GM19372 (cell line): ENCODE results near the gene TNFRSF13B.
"Not testable (repeated sequence)": the region's sequence is repeated elsewhere in the genome, so short reads cannot be mapped to it uniquely, and the experiment has no call there.

Experiments
- ATAC-seq: cut with Tn5 transposase; IDR thresholded peaks from one replicate; pipeline ENCODE4 v1.9.1; 2021; ENCODE audit warnings: mild to moderate bottlenecking, low read depth, moderate library complexity; ENCODE audit not compliant: unreplicated experiment

The TNFRSF13B gene

DNA sequence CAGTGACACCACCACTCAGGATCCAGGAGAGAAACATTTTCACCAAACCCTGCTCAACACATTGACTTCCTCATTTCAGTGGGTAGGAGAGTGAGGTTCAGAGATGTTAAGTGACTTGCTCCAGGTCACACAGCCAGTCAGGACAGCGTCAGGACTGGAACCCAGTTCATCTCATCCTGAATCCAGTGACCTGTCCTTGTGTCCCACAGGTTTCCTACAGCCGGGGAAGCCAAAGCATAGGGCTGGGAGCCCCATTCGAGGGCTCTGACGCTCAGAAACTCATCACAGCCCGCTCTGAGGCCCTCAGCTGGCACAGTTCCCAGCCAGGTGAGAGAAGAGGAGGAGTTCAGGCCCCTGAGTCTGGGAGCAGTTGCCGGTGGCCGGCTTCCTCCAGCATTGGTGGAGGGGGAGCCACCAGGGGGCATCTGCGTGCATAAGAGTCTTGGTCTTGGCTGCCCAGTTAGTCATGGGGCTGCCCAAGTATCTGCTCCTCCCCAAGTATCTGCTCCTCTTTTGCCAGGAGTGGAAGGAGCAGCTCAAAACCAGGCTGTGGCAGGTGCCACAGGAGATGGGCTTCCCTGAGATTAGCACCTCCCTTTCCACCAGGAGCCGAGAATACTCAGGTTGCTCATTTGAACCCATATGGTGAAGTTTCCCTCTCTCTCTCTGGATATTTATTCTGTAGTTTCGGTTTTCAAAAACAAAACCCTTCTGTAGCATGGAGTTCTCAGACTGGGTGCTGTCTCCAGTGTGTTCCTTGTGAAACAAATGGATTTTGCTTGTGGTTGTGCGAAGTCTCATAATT, 56.0 kb downstream of the TNFRSF13B start:
- ATAC-seq: no peak

DNA sequence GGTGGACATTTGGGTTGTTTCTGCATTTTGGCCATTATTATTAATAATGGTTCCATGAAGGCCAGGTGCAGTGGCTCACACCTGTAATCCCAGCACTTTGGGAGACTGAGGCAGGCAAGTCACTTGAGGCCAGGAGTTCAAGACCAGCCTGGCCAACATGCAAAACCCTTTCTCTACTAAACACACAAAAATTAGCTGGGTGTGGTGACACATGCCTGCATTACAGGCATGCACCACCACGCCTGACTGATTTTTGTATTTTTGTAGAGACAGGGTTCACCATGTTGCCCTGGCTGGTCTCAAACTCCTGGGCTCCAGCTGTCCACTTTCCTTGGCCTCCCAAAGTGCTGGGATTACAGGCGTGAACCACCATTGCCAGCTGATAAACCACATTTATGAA, 58.5 kb downstream of the TNFRSF13B start:
- no peak for ATAC-seq

DNA sequence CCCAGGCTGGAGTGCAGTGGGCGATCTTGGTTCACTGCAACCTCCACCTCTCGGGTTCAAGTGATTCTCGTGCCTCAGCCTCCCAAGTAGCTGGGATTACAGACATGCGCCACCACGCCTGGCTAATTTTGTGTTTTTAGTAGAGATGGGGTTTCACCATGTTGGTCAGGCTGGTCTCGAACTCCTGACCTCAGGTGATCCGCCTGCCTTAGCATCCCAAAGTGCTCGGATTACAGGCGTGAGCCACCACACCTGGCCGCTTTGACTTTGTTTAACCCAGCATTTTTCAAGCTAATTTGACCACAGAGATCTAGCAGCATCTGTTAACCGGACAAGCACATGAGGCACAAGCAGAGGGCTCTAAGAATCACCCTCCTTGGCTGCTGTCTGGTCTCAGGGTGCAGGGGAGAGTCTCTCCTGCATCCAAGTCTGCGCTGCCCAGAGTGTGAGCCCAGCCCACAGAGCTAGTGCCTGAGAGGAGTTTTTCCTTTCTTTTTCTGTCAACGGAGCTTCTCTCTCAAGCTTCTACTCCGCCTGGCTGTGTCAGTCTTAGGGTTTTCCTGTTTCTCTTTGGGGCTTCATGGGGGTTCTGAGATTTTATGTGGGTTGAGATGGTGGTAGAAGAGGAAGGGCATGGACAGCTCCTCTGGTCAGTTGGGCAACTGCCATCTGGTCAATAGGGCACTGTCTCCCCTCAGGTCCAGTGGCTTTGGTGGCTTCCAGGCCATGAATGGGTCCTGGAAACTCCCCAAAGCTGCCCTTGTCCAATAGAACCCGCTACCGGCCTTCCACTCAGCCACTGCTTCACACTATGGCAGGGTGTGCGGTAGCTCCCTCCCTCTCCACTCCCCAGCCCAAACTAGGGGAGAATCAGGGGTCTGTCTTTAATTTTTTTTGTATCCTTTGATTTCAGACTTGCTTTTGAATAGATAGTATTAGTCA, 59.6 kb downstream of the TNFRSF13B start:
- ATAC-seq: no peak

DNA sequence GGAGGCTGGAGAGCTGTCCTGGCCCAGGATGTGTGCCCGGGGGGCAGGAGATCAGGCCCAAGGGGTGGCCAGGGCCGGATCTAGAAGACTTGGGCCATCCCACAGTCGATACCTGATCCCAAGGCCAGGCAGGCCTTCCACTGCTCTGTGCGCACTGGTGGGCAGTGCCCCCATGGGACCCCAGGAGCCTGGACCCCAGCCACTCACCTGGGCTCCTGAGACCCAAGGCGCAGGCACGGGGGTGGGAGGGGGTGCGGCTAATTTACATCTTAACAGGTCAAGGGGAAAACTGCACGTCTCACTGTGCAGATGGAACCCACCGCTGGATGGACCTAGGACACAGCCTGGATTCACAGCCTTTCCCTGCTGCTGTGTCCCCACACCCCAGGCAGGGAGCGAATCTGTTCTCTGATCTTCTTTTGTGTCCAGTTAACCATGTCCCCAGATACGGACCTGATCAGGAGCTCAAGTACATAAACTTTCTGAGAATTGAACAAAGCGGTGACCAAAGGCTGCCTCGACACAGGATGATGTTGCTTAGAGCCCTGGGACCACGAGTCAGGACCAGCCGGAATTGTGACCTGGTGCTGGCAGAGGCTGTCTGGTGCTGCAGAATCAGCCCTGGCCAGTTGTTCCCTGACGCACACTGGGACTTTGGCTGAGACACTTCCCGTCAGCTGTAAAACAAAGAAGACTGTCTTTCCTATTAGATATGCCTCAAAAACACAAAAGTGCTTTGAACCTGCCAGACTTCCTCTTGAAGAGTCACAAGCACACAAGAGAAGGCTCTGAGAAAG, 60.6 kb downstream of the TNFRSF13B start:
- no peak for ATAC-seq

DNA sequence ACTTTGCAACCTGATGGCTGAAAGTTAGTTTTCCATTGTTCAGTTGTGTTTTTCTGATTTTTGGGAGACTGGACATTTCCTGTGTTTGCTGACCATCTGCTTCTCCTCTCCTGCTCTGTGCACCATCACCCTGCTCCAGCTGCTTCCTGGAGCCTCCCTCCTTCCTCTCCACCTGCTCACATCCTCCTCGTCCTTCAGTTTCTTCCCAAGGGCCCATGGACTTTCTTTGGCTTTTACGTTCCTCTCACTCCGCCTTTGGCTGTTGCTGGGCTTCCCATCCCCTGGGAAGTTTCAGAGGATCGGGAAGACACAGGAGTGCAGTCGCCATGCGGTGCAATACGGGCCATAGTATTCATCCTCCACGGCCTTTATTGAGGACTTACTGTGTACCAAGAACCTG, 61.6 kb downstream of the TNFRSF13B start:
- no peak for ATAC-seq

DNA sequence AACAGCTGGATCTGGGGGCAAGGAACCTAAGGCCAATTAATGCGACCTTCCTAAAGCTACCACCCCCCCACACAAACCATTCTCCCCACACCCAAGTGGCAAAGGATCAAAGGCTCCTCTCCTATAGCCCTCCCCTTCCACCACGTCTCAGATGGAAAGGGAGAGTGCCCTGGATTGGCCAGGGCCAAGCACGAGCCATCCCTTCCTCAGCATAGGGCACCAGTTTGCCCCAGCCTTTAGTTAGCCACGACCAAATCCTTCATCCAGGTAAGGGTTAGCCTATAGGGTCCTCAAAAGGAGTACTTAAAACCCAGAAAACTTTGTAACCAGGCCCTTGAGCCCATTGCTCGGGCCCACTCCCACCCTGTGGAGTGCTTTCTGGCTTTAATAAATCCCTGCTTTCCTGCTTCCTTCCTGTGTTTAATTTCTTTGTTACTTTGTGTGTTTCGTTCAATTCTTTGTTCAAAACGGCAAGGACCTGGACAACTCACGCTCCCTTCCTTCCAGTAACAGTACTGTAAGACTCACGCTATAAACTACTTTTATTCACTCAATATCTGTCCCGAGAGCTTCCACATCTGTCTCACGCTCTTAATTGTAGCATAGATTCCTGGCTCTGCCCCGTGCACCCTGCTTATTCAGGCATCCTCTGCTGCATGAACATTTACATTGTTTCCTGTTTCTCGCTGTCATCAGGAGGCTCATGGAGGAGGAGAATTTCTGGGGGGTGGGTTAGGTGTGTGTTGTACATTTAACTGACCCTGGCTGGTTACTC, 62.3 kb downstream of the TNFRSF13B start:
- no peak for ATAC-seq

DNA sequence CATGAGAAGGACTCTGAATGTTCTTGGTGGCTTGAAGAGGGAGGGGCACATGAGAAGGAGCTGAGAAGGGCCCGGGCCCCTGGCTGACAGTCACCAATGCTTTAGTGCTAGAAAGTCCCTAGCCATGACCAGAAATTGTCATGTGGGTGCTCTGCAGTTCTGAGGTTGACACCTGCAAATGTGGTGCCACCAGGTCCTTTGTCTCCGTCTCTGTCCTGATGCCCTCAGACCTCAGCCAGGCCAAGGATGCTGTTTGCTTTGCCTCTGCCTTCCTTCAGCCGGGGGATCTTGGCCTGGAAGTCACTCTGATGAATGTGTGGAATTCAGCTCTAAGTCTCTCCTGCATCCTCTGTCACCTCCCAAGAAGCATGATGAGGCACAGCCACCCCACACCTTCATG, 63.6 kb downstream of the TNFRSF13B start:
- no peak for ATAC-seq

DNA sequence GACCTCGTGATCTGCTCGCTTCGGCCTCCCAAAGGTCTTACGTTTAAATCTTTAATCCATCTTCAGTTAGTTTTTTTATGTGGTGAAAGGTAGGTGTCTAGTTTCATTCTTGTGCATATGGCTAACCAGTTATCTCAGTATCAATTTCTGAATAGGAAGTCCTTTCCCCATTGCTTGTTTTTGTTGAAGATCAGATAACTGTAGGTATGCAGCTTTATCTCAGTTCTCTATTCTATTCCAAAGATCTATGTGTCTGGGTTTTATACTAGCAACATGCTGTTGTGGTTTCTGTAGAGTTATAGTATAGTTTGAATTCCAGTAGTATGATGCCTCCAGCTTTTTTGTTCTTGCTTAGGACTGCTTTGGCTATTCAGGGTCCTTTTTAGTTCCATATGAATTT, 65.2 kb downstream of the TNFRSF13B start:
- no peak for ATAC-seq

DNA sequence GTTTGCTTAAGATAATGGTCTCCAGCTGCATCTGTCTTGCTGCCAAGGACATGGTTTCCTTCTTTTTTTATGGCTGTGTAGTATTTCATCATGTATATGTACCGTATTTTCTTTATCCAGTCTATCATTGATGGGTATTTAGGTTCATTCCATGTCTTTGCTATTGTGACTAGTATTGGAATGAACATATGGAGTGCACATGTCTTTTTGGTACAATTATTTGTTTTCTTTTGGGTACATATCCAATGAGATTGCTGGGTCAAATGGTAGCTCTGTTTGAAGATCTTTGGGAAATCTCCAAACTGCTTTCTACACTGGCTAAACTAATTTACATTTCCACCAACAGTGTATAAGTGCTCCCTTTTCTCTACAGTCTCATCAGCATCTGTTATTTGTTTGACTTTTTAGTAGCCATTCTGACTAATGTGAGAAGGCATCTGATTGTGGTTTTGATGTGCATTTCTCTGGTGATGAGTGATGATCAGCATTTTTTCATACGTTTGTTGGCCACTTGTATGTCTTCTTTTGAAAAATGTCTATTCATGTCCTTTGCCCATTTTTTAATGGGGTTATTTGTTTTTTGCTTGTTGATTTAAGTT, 66.2 kb downstream of the TNFRSF13B start:
- no peak for ATAC-seq

DNA sequence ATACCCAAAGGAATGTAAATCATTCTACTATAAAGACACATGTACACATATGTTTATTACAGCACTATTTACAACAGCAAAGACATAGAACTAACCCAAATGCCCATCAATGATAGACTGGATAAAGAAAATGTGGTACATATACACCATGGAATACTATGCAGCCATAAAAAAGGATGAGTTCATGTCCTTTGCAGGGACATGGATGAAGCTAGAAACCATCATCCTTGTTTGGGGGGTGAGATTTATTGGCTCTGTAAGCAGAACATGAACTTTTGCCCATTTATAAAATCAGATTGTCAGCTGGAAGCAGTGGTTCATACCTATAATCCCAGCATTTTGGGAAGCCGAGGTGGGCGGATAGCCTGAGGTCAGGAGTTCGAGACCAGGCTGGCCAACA, 68.8 kb downstream of the TNFRSF13B start:
- not testable (repeated sequence) for ATAC-seq

DNA sequence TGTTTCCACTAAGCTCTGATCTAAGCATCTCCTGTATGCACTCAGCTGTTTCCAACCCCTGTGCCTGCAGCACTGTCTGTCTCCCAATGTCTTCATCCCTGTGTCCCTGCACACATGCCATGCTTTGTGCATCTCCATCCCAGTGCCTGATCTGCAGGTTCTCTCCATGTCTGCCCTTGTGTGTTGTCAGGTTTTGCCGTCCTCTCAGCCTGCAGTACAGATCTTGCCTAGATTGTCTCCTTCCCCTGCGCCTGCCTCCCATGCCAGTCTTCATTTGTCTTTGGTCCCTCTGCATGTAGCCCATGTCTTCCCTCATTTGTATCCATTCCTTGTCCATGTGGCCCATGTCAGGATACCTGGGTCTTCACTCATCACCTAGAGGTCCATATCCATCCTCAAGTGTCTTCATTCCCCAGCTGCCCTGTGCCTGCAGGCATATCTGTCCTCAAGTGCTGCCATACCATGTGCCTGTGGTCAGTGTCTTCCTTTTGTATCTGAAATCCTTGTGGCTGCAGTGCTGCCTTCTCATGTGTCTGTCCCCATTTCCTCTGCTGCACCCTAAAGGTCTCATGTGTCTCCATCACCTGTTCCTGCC, 71.5 kb downstream of the TNFRSF13B start:
- no peak for ATAC-seq

DNA sequence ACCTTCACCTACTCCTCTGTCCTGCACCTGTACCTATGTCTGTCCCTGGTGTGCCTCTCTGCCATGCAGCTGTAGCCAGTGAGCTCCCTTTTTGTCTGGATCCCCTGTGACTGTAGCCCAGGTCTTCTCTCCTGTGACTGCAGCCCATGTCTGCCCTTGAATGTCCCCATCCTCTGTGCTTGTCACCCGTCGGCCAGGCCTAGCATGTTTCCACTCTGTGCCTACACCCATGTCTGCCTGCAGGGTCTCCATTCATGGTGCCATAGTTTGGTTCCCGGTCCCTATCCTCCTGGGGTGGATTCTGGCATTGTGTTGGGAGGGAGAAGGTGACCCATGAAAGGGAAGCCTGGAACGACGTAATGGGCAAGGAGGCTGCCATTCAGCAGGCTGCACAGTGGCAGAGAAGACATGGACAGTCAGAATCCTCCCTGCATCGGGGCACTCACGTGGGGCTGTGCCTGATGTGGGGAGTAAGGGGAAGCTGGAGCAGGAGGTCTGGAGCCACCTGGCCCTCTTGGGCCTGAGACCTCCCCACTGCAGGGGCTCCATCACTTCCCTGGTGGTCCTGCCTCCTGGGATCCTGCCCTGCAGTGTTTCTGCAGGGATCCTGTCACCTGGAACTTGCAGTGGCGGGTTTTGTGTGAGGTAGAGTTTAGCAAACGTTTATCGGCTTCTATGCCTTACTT, 74.6 kb downstream of the TNFRSF13B start:
- ATAC-seq: not testable (repeated sequence)

DNA sequence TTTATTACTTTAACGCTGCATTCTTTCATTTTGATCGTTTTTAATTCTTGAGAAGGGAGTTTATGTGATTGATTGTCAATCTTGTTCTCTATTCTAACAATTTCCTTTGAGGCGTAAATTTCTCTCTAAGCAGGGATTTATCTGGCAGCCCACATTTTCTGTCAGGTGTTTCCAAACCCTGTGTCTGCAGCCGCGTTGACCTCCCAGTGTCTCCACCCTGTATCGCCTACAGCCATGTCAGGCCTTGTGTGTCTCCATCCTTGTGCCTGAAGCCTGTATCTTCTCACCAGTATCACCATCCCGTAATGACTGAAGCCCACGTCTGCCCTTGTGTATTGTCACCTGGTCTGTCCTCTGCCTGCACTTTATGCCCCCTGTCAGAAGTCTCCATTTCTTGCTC, 75.7 kb downstream of the TNFRSF13B start:
- not testable (repeated sequence) for ATAC-seq

DNA sequence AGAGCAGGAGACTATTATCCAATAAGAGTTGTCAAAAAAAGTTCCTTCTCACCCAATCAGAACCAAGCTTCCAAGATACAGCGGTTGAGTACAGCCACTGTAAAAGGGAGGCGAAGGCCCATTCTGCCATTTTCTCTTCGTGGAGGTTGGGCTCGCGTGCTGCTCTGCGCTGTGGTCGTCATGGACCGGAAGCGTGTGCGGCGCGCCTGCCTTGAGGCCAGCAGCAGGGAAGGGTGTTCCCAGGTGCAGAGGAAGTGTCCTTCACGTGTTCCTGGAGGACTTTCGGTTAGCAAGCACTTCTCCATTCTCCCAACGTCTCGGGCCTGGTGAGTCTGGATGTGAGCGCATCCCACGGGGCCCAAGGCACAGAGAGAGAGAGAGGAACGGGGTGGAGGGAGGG, 78.4 kb downstream of the TNFRSF13B start:
- ATAC-seq: not testable (repeated sequence)

DNA sequence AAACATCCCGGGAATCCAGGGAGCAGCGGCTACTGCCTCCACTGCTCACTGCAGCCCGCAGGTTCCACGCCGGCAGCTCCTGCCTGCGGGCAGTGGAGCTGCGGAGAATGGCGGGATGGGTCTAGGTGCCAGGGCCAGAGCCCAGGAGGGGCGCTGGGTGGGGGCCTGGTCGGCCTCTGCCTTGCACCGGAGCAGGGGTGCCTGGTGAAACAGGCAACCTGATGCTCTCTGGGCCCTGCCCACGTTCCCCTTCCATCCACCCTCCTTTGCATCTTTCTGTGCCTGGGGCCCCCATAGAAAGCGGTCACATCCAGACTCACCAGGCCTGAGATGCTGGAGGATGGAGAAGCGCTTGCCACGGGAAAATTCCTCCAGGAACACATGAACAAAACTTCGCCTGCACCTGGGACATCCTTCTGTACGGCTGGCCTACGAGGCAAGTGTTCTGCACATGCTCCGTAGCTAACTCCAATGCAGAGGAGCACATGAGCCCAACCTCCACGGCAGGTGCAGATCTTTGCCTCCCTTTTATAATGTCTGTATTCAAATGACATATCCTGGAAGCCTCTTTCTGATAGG, 79.0 kb downstream of the TNFRSF13B start:
- ATAC-seq: not testable (repeated sequence)

DNA sequence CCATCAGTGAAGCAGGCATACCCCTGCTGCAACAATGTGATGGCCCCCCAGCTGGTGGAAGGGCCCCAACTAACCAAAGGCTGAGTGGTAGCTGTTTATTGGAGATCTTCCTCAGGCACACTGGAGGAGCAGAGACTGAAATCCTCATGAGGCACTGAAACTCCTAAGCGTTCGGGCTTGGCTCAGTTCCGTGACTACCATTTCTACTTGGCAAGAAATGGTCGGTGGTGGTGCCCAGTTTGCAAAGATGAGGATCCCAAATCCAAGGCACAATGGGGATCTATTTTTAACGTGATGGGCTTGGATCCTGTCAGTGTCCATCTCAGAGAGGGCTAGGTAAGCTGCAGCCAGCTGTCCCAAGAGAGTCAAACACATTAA, 82.8 kb downstream of the TNFRSF13B start:
- no peak for ATAC-seq
